Suprapubic skin (tissue), 4 donors: Measurements from ENCODE around the gene GARNL3.

ENCODE experiments used
- CTCF ChIP-seq, 2 donors: fragments of 200-600 bp in 1 of 2; fragments of 450-650 bp in 1 of 2; sonication (generic) in 1 of 2; IDR thresholded peaks; one replicate each; pipeline ENCODE4 v1.5.1; 2016 to 2019; ENCODE audit warnings: antibody characterized with exemption in 2 of 2, mild to moderate bottlenecking in 1 of 2, moderate library complexity in 1 of 2
- POLR2A ChIP-seq, 2 donors: fragments of 450-650 bp; IDR thresholded peaks; one replicate each; pipeline ENCODE4 v1.6.1; 2017; ENCODE audit warnings: antibody characterized with exemption in 2 of 2, mild to moderate bottlenecking in 2 of 2, moderate library complexity in 2 of 2
- POLR2AphosphoS5 ChIP-seq, 3 donors: sonication (generic); formaldehyde crosslinking; IDR thresholded peaks; one replicate each; pipeline ENCODE4 v1.6.1; 2017; ENCODE audit warnings: antibody characterized with exemption in 3 of 3

GRCh38 chr9:127389381-127390247, 125.0 kb downstream of the GARNL3 start:
- no peak for TF ChIP-seq CTCF (IDR thresholded peaks at IDR 0.05)
- TF ChIP-seq POLR2AphosphoS5 (IDR thresholded peaks at IDR 0.05), result no peak
- TF ChIP-seq POLR2A (IDR thresholded peaks at IDR 0.05), result no peak
